PFSK-1 (cell line): ENCODE measurements around the gene USB1.

Experiments used
- FOXP2 ChIP-seq: optimal IDR thresholded peaks from 2 replicates; pipeline ENCODE3; 2011; ENCODE audit warnings: borderline replicate concordance, control low read depth, inconsistent platforms; ENCODE audit not compliant: insufficient read depth; ENCODE audit errors: extremely low read length, extremely low read depth
- POLR2AphosphoS5 ChIP-seq: IDR thresholded peaks from 2 replicates; pipeline ENCODE4 v1.6.1; 2012; ENCODE audit warnings: low read depth, mild to moderate bottlenecking, control low read depth, low read length, moderate library complexity
- REST ChIP-seq, 2 experiments: IDR thresholded peaks; 2 replicates each; pipeline versions ENCODE4 v1.6.1 to v1.8.0; 2011 to 2012; ENCODE audit warnings: low read depth in 2 of 2, low read length in 2 of 2, control low read depth in 1 of 2, inconsistent platforms in 1 of 2, mild to moderate bottlenecking in 1 of 2, moderate library complexity in 1 of 2; ENCODE audit not compliant: insufficient read depth in 1 of 2
- SIN3A ChIP-seq: IDR thresholded peaks from 2 replicates; pipeline ENCODE4 v1.6.1; 2012; ENCODE audit warnings: mild to moderate bottlenecking, low read length, moderate library complexity, borderline replicate concordance; ENCODE audit not compliant: insufficient read depth
- TAF1 ChIP-seq: IDR thresholded peaks from 2 replicates; pipeline ENCODE4 v1.6.1; 2012; ENCODE audit warnings: low read length, control low read depth, borderline replicate concordance; ENCODE audit not compliant: insufficient read depth

GRCh38 chr16:58063377-58064076 lies 62.3 kb downstream of the USB1 start:
- TF ChIP-seq POLR2AphosphoS5 (no peak), FOXP2 (no peak), REST (IDR thresholded peaks at IDR 0.05; ENCODE audit: insufficient read depth in 1 of 2, low read depth in 2 of 2, low read length in 2 of 2) (no peak), TAF1 (no peak), SIN3A (no peak)
